Caco-2 (cell line): ENCODE data around the gene PTPN14. TPM values are rescaled to one million over a fixed set of nuclear protein-coding genes. Genes with fewer than 3 reads are reported as not detected.

Experiments
- BruUV-seq: library from RNA; stranded (reverse); fragments of 400-500 nt; replicated peaks from 2 replicates; lab custom pipeline; 2021; lab: Mats Ljungman, UMichigan
- CTCF ChIA-PET: fragments of 300-600 bp; sonication (Branson Sonifier 250); formaldehyde crosslinking; loops from one replicate; lab custom pipeline; 2022; ENCODE audit warnings: antibody characterized with exemption; lab: Charles Lee
- POLR2A ChIA-PET: fragments of 300-600 bp; sonication (Branson Sonifier 250); formaldehyde crosslinking; loops from one replicate; lab custom pipeline; 2022; ENCODE audit warnings: antibody characterized with exemption; lab: Charles Lee
- DNase-seq, 2 experiments: peaks; one replicate each; pipeline versions ENCODE4 v3.0.0 to v3.0.0-alpha.2; 2020 to 2022
- H3K27me3 ChIP-seq: replicated peaks from 2 replicates; pipeline ENCODE4 v1.6.0; 2011; ENCODE audit warnings: low read length; ENCODE audit not compliant: control insufficient read depth, insufficient read depth
- H3K36me3 ChIP-seq: 2 replicates; pipeline ENCODE4 v1.5.1; 2011; ENCODE audit warnings: low read length; ENCODE audit not compliant: control insufficient read depth, insufficient read depth
- H3K4me1 ChIP-seq: fragments of 250-450 bp; sonication (Bioruptor Pico); 2 replicates; pipeline ENCODE4 v1.5.1; 2020; ENCODE audit warnings: mild to moderate bottlenecking
- H3K4me3 ChIP-seq: 2 replicates; pipeline ENCODE4 v1.5.1; 2011; ENCODE audit warnings: low read depth, mild to moderate bottlenecking, control low read depth, low read length
- H3K9me3 ChIP-seq: fragments of 250-450 bp; sonication (Bioruptor Pico); 2 replicates; pipeline ENCODE4 v1.5.1; 2020; ENCODE audit warnings: mild to moderate bottlenecking, moderate library complexity
- H3K27ac Mint-ChIP-seq: one replicate; pipeline ENCODE4 v1.8.0; 2022; ENCODE audit warnings: mixed read lengths; ENCODE audit not compliant: unreplicated experiment
- H3K27me3 Mint-ChIP-seq: one replicate; pipeline ENCODE4 v1.8.0; 2022; ENCODE audit warnings: mixed read lengths; ENCODE audit not compliant: insufficient read depth, unreplicated experiment
- H3K36me3 Mint-ChIP-seq: one replicate; pipeline ENCODE4 v1.8.0; 2022; ENCODE audit warnings: mild to moderate bottlenecking, mixed read lengths; ENCODE audit not compliant: insufficient read depth, unreplicated experiment
- H3K4me1 Mint-ChIP-seq: one replicate; pipeline ENCODE4 v1.8.0; 2022; ENCODE audit warnings: low read depth, mixed read lengths; ENCODE audit not compliant: unreplicated experiment
- H3K4me3 Mint-ChIP-seq: one replicate; pipeline ENCODE4 v1.8.0; 2022; ENCODE audit warnings: mild to moderate bottlenecking, moderate library complexity, mixed read lengths; ENCODE audit not compliant: unreplicated experiment
- H3K9me3 Mint-ChIP-seq: one replicate; pipeline ENCODE4 v1.8.0; 2022; ENCODE audit warnings: mixed read lengths; ENCODE audit not compliant: unreplicated experiment
- intact Hi-C: fragments of 100-400 bp; cut with micrococcal nuclease; formaldehyde crosslinking; loops from one replicate; pipeline ENCODE4 v1.10.0; 2022; ENCODE audit not compliant: unreplicated experiment
- total RNA-seq: library from RNA; stranded (reverse); gene quantifications from 2 replicates; pipeline ENCODE4 v1.2.3, GENCODE V29; 2022
- TF ChIP-seq, protein P1 (sequence below), 2 experiments: fragments of 200-600 bp in 1 of 2; IDR thresholded peaks; 1 replicate in 1 of 2; 2 replicates in 1 of 2; pipeline versions ENCODE4 v1.5.1 to v1.8.0; 2011 to 2022; ENCODE audit warnings: antibody characterized with exemption in 1 of 2, control low read depth in 1 of 2, inconsistent platforms in 1 of 2, low read depth in 1 of 2, low read length in 1 of 2, mild to moderate bottlenecking in 1 of 2, moderate library complexity in 1 of 2; ENCODE audit not compliant: insufficient read depth in 1 of 2, severe bottlenecking in 1 of 2, unreplicated experiment in 1 of 2

The PTPN14 gene
- total RNA-seq, 1 experiment from 2014 or later = 103 TPM

DNA sequence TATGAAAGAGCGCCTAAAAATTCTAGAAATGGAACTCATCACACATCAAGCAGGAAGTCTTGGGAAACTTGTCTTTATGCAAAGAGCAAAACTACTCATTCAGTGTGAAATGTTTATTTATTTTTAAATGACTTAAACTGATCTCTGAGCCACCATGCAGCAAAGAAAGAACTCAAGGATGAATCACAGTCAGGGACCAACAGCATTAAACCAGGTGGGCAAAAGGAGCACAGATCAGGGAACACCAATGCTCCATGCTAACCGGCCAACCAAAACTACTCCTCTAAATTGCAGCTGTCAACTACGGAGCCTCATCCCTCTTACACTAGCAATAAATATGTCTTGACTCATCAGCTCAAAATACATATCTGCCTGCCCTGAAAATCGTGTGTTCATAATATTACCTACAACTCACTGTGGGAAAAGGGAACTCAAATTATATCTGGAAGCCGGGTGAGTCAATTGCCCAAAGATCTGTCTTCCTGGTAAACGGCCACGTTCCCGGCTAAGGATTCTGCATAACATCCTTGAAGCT lies 129.2 kb downstream of the PTPN14 start:
- no peak for DNase-seq
- peaks cover 28% of the 10 kb centered on the region for H3K4me1 ChIP-seq
- intact Hi-C loops = no loop called here
- POLR2A ChIA-PET = no interaction called here
- no TSS peak for BruUV-seq
- TF ChIP-seq, protein P1, sequence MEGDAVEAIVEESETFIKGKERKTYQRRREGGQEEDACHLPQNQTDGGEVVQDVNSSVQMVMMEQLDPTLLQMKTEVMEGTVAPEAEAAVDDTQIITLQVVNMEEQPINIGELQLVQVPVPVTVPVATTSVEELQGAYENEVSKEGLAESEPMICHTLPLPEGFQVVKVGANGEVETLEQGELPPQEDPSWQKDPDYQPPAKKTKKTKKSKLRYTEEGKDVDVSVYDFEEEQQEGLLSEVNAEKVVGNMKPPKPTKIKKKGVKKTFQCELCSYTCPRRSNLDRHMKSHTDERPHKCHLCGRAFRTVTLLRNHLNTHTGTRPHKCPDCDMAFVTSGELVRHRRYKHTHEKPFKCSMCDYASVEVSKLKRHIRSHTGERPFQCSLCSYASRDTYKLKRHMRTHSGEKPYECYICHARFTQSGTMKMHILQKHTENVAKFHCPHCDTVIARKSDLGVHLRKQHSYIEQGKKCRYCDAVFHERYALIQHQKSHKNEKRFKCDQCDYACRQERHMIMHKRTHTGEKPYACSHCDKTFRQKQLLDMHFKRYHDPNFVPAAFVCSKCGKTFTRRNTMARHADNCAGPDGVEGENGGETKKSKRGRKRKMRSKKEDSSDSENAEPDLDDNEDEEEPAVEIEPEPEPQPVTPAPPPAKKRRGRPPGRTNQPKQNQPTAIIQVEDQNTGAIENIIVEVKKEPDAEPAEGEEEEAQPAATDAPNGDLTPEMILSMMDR (IDR thresholded peaks at IDR 0.05; ENCODE audit: insufficient read depth in 1 of 2, low read depth in 1 of 2, low read length in 1 of 2, severe bottlenecking in 1 of 2, unreplicated experiment in 1 of 2) = no peak
- no peaks in the 10 kb centered on the region for H3K9me3 ChIP-seq
- CTCF ChIA-PET = no interaction called here
- no peaks in the 10 kb centered on the region; the same call in 1 of the 2 replicates for H3K36me3 ChIP-seq
- peaks cover 43% of the 10 kb centered on the region for H3K4me1 Mint-ChIP-seq
- no peak overlapping the region for H3K4me3 ChIP-seq
- no peak overlapping the region for H3K4me3 Mint-ChIP-seq
- H3K27me3 Mint-ChIP-seq = no peaks in the 10 kb centered on the region
- peaks cover 10% of the 10 kb centered on the region for H3K9me3 Mint-ChIP-seq
- H3K27me3 ChIP-seq = no peaks in the 10 kb centered on the region
- peaks cover 74% of the 10 kb centered on the region for H3K36me3 Mint-ChIP-seq
- H3K27ac Mint-ChIP-seq = peak overlapping the region; percentile 70

DNA sequence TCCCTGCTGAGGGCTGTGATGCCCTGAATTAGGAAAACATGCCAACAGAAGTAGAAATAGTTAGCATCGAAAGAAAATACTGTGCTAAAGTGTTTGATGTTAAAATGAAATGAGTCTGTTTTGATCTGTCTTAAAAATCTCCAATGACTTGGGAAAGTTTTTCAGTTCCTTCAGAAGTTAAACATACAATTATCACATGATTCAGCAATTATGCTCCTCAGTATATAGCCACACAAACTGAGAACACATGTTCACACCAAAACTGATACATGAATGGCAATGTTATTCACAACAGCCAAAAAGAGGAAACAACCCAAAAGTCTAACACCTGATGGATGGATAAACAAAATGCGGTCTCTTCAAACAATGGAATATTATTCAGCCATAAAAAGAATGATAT lies 130.6 kb downstream of the PTPN14 start:
- no peaks in the 10 kb centered on the region for H3K27me3 ChIP-seq
- Mint-ChIP-seq H3K27ac (peak overlapping the region; percentile 71), H3K27me3 (no peaks in the 10 kb centered on the region), H3K36me3 (peaks cover 75% of the 10 kb centered on the region), H3K4me3 (peak overlapping the region; percentile 27), H3K9me3 (peaks cover 10% of the 10 kb centered on the region), H3K4me1 (peaks cover 49% of the 10 kb centered on the region)
- BruUV-seq = no TSS peak
- no peaks in the 10 kb centered on the region; the same call in 1 of the 2 replicates for H3K36me3 ChIP-seq
- no peaks in the 10 kb centered on the region for H3K9me3 ChIP-seq
- H3K4me1 ChIP-seq = peaks cover 35% of the 10 kb centered on the region
- no peak for DNase-seq
- no peak overlapping the region for H3K4me3 ChIP-seq
- TF ChIP-seq, protein P1 (IDR thresholded peaks at IDR 0.05; ENCODE audit: insufficient read depth in 1 of 2, low read depth in 1 of 2, low read length in 1 of 2, severe bottlenecking in 1 of 2, unreplicated experiment in 1 of 2) = no peak
- intact Hi-C loops = no loop called here
- ChIA-PET POLR2A (no interaction called here), CTCF (no interaction called here)

DNA sequence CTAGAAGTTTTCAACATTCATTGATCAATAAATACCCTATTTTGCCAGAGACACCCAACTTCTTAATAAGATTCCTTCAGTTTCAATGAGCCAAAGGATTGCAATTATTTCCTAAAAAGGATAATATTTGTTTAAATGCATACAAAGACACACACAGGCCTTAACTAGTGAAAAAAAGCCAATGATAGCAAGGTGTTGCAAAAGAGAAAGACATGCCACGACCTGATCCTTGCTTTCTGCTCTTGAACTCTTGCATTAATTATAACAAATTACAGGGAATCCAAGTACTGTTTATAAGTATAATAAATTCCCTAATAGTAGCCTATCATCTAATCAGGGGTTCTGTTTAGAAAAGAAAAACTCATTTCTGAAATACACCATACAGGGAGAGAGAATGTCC lies 131.1 kb downstream of the PTPN14 start:
- intact Hi-C loops = no loop called here
- no peaks in the 10 kb centered on the region for H3K27me3 ChIP-seq
- H3K4me1 ChIP-seq = peaks cover 40% of the 10 kb centered on the region
- H3K36me3 ChIP-seq = no peaks in the 10 kb centered on the region; the same call in 1 of the 2 replicates
- Mint-ChIP-seq H3K27me3 (no peaks in the 10 kb centered on the region), H3K4me3 (peak overlapping the region; percentile 18), H3K27ac (peak overlapping the region; percentile 71), H3K9me3 (peaks cover 10% of the 10 kb centered on the region), H3K36me3 (peaks cover 75% of the 10 kb centered on the region), H3K4me1 (peaks cover 52% of the 10 kb centered on the region)
- no peaks in the 10 kb centered on the region for H3K9me3 ChIP-seq
- no TSS peak for BruUV-seq
- ChIA-PET POLR2A (no interaction called here), CTCF (no interaction called here)
- H3K4me3 ChIP-seq = no peak overlapping the region
- DNase-seq = no peak
- TF ChIP-seq, protein P1 (IDR thresholded peaks at IDR 0.05; ENCODE audit: insufficient read depth in 1 of 2, low read depth in 1 of 2, low read length in 1 of 2, severe bottlenecking in 1 of 2, unreplicated experiment in 1 of 2) = no peak
